K562 (cell line): ENCODE measurements around the gene OR2H2. TPM values are rescaled to one million over a fixed set of nuclear protein-coding genes. Genes with fewer than 3 reads are reported as not detected.
A peak's percentile ranks its signal among the peaks of the same experiment; 100 is the strongest.

Experiments
- CBFB ChIP-seq: sonication (generic); formaldehyde crosslinking; IDR thresholded peaks from 2 replicates; pipeline ENCODE4 v1.4.0; 2020; ENCODE audit warnings: mild to moderate bottlenecking, missing genetic modification reagents
- CCNT2 ChIP-seq: IDR thresholded peaks from 2 replicates; pipeline ENCODE4 v1.6.1; 2011; ENCODE audit warnings: borderline replicate concordance, low read depth, mild to moderate bottlenecking, moderate library complexity, mixed read lengths, low read length; ENCODE audit not compliant: insufficient read length; ENCODE audit errors: extremely low read depth
- E2F6 ChIP-seq, 2 experiments: IDR thresholded peaks; 2 replicates each; pipeline ENCODE4 v1.6.1; 2011; ENCODE audit warnings: borderline replicate concordance in 1 of 2, control low read depth in 1 of 2, low read depth in 1 of 2, low read length in 1 of 2, mild to moderate bottlenecking in 1 of 2, mixed read lengths in 1 of 2, moderate library complexity in 1 of 2; ENCODE audit not compliant: insufficient read depth in 1 of 2, insufficient read length in 1 of 2, poor library complexity in 1 of 2, severe bottlenecking in 1 of 2; ENCODE audit errors: extremely low read depth in 1 of 2
- ETV6 ChIP-seq, 3 experiments: fragments of 150-350 bp in 1 of 3; sonication (generic) in 1 of 3; formaldehyde crosslinking in 1 of 3; IDR thresholded peaks; 2 replicates each; pipeline versions ENCODE4 v1.6.1 to v1.8.0; 2014 to 2022; ENCODE audit warnings: borderline replicate concordance in 2 of 3, low read depth in 2 of 3, antibody characterized with exemption in 1 of 3, low read length in 1 of 3, mild to moderate bottlenecking in 1 of 3, missing genetic modification reagents in 1 of 3
- GTF2F1 ChIP-seq: IDR thresholded peaks from 2 replicates; pipeline ENCODE4 v1.6.1; 2011; ENCODE audit warnings: low read depth, low read length, improper control_type of control experiment
- HLTF ChIP-seq: fragments of 450-650 bp; IDR thresholded peaks from 2 replicates; pipeline ENCODE4 v1.6.1; 2016
- L3MBTL2 ChIP-seq: fragments of 450-650 bp; IDR thresholded peaks from 2 replicates; pipeline ENCODE4 v1.6.1; 2016; ENCODE audit warnings: mild to moderate bottlenecking, moderate library complexity
- NEUROD1 ChIP-seq: fragments of 150-350 bp; IDR thresholded peaks from 2 replicates; pipeline ENCODE4 v1.6.1; 2014; ENCODE audit warnings: borderline replicate concordance, low read length, low read depth; ENCODE audit not compliant: partially characterized antibody
- NR2C2 ChIP-seq, 2 experiments: fragments of 200-800 bp in 1 of 2; sonication (Bioruptor generic) in 1 of 2; sonication (generic) in 1 of 2; formaldehyde crosslinking in 1 of 2; IDR thresholded peaks; 2 replicates each; pipeline versions ENCODE4 v1.6.1 to v1.8.0; 2016 to 2022; ENCODE audit warnings: mild to moderate bottlenecking in 1 of 2, missing compliant biosample characterization in 1 of 2, missing genetic modification characterization in 1 of 2, missing genetic modification reagents in 1 of 2
- NUFIP1 ChIP-seq: fragments of 450-650 bp; IDR thresholded peaks from 2 replicates; pipeline ENCODE4 v1.6.1; 2018; ENCODE audit not compliant: partially characterized antibody
- TCF7 ChIP-seq: sonication (generic); IDR thresholded peaks from 2 replicates; pipeline ENCODE4 v1.6.1; 2016; ENCODE audit warnings: antibody characterized with exemption, borderline replicate concordance
- ZEB2 ChIP-seq: fragments of 450-650 bp; IDR thresholded peaks from 2 replicates; pipeline ENCODE4 v1.6.1; 2016
- ZNF318 ChIP-seq, 2 experiments: fragments of 450-650 bp; IDR thresholded peaks; 2 replicates each; pipeline ENCODE4 v1.6.1; 2016; ENCODE audit warnings: mild to moderate bottlenecking in 2 of 2, borderline replicate concordance in 1 of 2, low read depth in 1 of 2, moderate library complexity in 1 of 2
- polyA plus RNA-seq, 8 experiments: library from polyadenylated mRNA; depleted of rRNA in 4 of 8; stranded (reverse) in 5 of 8; unstranded in 3 of 8; fragments of >200 nt; fragmentation: Nextera tagmentation in 2 of 8; fragmentation: Illumina TruSeq in 1 of 8; extraction: Ambion mirVana in 2 of 8; extraction: Trizol in 1 of 8; gene quantifications; 2 replicates each; pipeline versions ENCODE4 v1.2.1 to v1.2.3, GENCODE V29; 2011 to 2014; ENCODE audit warnings: inconsistent platforms in 1 of 8, missing spikeins in 1 of 8
- total RNA-seq, 7 experiments: library from RNA; depleted of rRNA in 6 of 7; stranded (reverse); fragments of >200 nt in 6 of 7; fragmentation: Illumina TruSeq in 2 of 7; extraction: Trizol in 2 of 7; gene quantifications; 2 replicates each; pipeline versions ENCODE4 v1.2.1 to v1.2.3, GENCODE V29; 2011 to 2021; ENCODE audit warnings: low replicate concordance in 1 of 7
- TF ChIP-seq, protein P1 (sequence below): fragments of 450-650 bp; IDR thresholded peaks from 2 replicates; pipeline ENCODE4 v1.6.1; 2016

OR2H2 gene
- total and polyA plus RNA-seq, 9 of the 15 experiments (the other 6 are each of a cell fraction or from before 2014, with no cell fraction given) = not detected

DNA sequence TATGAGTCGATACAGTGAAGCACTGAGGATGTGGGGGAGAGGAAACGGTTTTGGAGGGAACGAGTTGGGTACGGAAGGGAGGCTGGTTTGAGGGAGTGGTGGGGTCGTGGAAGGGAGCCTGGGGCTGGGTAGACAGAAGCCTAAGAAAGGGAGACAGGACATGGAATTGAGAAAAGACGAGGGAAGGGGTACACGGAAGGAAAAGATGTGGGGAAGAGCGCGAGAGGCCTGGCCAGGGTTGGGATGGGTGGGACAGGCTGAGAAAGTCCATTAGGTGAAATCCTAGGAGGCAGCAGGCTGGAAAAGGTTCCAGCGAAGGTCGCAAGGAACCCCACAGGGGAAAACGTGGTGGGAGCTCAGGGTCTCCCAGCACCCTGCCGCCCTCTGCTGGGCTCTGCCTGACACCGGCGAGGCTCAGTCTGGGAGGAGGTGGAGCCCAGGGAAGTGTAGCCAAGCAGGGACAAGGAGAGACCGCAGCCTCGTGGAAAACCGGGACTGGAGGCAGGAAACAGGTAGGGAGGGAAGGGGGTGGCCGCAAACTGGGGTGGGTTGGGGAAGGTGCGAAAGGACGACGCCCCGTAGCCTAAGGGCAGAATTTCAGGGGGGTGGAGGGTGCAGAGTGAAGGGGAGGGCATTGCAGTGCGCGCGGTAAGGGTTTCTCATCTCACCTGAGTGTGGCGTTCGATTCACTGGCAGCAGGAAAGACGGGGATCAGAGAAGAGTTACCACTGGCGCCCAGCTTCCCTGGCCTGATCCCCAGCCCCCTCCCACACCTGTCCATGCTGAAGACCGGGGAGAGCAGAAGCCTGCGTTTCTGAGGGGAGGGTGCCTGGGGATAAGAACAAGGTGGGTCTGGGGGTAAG lies 43.7 kb downstream of the OR2H2 start (continued):
- TF ChIP-seq ZNF318 (IDR thresholded peaks at IDR 0.05; ENCODE audit: borderline replicate concordance in 1 of 2, low read depth in 1 of 2) (no peak), HLTF (peak; percentile 92), CBFB (CRISPR knock-in tag) (peak; percentile 53; the same call in 1 of the 2 replicates), CCNT2 (no peak), TCF7 (peak; percentile 56; the same call in 1 of the 2 replicates), NEUROD1 (peak; percentile 65), ETV6 (IDR thresholded peaks at IDR 0.05; ENCODE audit: borderline replicate concordance in 1 of 2, low read depth in 2 of 2, low read length in 1 of 2) (no peak), ETV6 (CRISPR knock-in tag; IDR thresholded peaks at IDR 0.05; ENCODE audit: borderline replicate concordance) (no peak), NUFIP1 (no peak), ZEB2 (peak; percentile 52), L3MBTL2 (peak; percentile 78), NR2C2 (CRISPR knock-in tag; IDR thresholded peaks at IDR 0.05) (0 out of 2 replicates have a peak, but pooled peaks have one; percentile 46), NR2C2 (tag; IDR thresholded peaks at IDR 0.05) (no peak), GTF2F1 (no peak), E2F6 (IDR thresholded peaks at IDR 0.05; ENCODE audit: borderline replicate concordance in 1 of 2, extremely low read depth in 1 of 2, insufficient read depth in 1 of 2, insufficient read length in 1 of 2, low read depth in 1 of 2, low read length in 1 of 2, poor library complexity in 1 of 2, severe bottlenecking in 1 of 2) (peak in 1 of 2 experiments; percentile 74)
- TF ChIP-seq, protein P1, sequence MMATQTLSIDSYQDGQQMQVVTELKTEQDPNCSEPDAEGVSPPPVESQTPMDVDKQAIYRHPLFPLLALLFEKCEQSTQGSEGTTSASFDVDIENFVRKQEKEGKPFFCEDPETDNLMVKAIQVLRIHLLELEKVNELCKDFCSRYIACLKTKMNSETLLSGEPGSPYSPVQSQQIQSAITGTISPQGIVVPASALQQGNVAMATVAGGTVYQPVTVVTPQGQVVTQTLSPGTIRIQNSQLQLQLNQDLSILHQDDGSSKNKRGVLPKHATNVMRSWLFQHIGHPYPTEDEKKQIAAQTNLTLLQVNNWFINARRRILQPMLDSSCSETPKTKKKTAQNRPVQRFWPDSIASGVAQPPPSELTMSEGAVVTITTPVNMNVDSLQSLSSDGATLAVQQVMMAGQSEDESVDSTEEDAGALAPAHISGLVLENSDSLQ = peak; percentile 4; the same call in 1 of the 2 replicates
